Spleen (tissue), 11 donors: Measurements from ENCODE around the gene TMEFF1. TPM values are rescaled to one million over a fixed set of nuclear protein-coding genes. Genes with fewer than 3 reads are reported as not detected.
"Not testable (repeated sequence)": the region's sequence is repeated elsewhere in the genome, so short reads cannot be mapped to it uniquely, and the experiment has no call there.

Source experiments
- DNase-seq: peaks from one replicate; pipeline ENCODE4 v3.0.0-alpha.2; 2020
- H3K27ac ChIP-seq, 8 donors: fragments of 200-600 bp; sonication (generic) in 7 of 8; 1 replicate in 4 of 8; 2 replicates in 4 of 8; pipeline versions ENCODE4 v1.5.0 to v1.8.0; 2016 to 2021; ENCODE audit warnings: inconsistent platforms in 4 of 8, mild to moderate bottlenecking in 4 of 8, moderate library complexity in 1 of 8
- H3K27me3 ChIP-seq, 7 donors: fragments of 200-600 bp; sonication (generic) in 6 of 7; replicated peaks in 1 of 7; 1 replicate in 4 of 7; 2 replicates in 3 of 7; pipeline versions ENCODE4 v1.5.0 to v1.8.0; 2016 to 2021; ENCODE audit warnings: inconsistent platforms in 3 of 7, mild to moderate bottlenecking in 1 of 7
- H3K36me3 ChIP-seq, 6 donors: fragments of 200-600 bp; sonication (generic) in 5 of 6; 1 replicate in 4 of 6; 2 replicates in 2 of 6; pipeline versions ENCODE4 v1.5.0 to v1.8.0; 2016 to 2021; ENCODE audit warnings: inconsistent platforms in 2 of 6
- H3K4me1 ChIP-seq, 6 donors: fragments of 200-600 bp; sonication (generic) in 5 of 6; 1 replicate in 3 of 6; 2 replicates in 3 of 6; pipeline versions ENCODE4 v1.5.0 to v1.8.0; 2016 to 2021; ENCODE audit warnings: inconsistent platforms in 3 of 6
- H3K4me3 ChIP-seq, 8 donors: fragments of 200-600 bp; sonication (generic) in 7 of 8; 1 replicate in 4 of 8; 2 replicates in 4 of 8; pipeline versions ENCODE4 v1.5.0 to v1.8.0; 2016 to 2021; ENCODE audit warnings: inconsistent platforms in 4 of 8, mild to moderate bottlenecking in 4 of 8, moderate library complexity in 2 of 8
- H3K9me3 ChIP-seq, 8 donors: fragments of 200-600 bp; sonication (generic) in 7 of 8; 1 replicate in 4 of 8; 2 replicates in 4 of 8; pipeline versions ENCODE4 v1.5.0 to v1.8.0; 2016 to 2021; ENCODE audit warnings: inconsistent platforms in 4 of 8
- CTCF ChIP-seq, 11 experiments: fragments of 200-600 bp in 7 of 11; fragments of 450-650 bp in 4 of 11; sonication (generic) in 4 of 11; IDR thresholded peaks in 8 of 11; conservative IDR thresholded peaks in 3 of 11; 1 replicate in 7 of 11; 2 replicates in 4 of 11; pipeline versions ENCODE4 v1.4.0 to v1.8.0; 2016 to 2021; ENCODE audit warnings: antibody characterized with exemption in 11 of 11, inconsistent platforms in 4 of 11, mild to moderate bottlenecking in 1 of 11
- POLR2A ChIP-seq, 3 donors: fragments of 450-650 bp; IDR thresholded peaks; one replicate each; pipeline ENCODE4 v1.5.1; 2017; ENCODE audit warnings: antibody characterized with exemption in 3 of 3, mild to moderate bottlenecking in 1 of 3
- POLR2AphosphoS5 ChIP-seq, 3 donors: sonication (generic); formaldehyde crosslinking; IDR thresholded peaks; one replicate each; pipeline ENCODE4 v1.5.1; 2017; ENCODE audit warnings: antibody characterized with exemption in 3 of 3
- WGBS, 5 donors: extraction: QIAGEN DNeasy Blood & Tissue Kit in 3 of 5; methylation state at CpG; one replicate each; pipeline versions ENCODE4 v1.1.5 to v1.1.7; 2013 to 2018; 5-methylcytosine and 5-hydroxymethylcytosine counted together
- intact Hi-C: fragments of 100-400 bp; cut with DNase I; formaldehyde crosslinking; loops from one replicate; pipeline ENCODE4 v1.15.0; 2023; ENCODE audit warnings: low total_unique reads
- polyA plus RNA-seq, 3 donors: library from polyadenylated mRNA; stranded (reverse); fragments of 200-250 nt; gene quantifications; one replicate each; pipeline ENCODE4 v1.2.1, GENCODE V29; 2013
- total RNA-seq, 7 donors: library from RNA; depleted of rRNA in 3 of 7; stranded (reverse); fragments of >200 nt in 3 of 7; fragmentation: NEBNext Ultra II Directional in 4 of 7; extraction: Animal tissue kit (Norgen Biotek cat#: 25700) in 4 of 7; gene quantifications; one replicate each; pipeline versions ENCODE4 v1.1.0 to v1.2.1, GENCODE V29; 2016 to 2021
- donor health status: healthy with polysubstance abuse.
- donor health status: DM: no; HTN: no; CAD: no; lungs with moderate emphysema.
- donor health status: DM: no; HTN: no; CAD: no.
- donor health status: Bipolar disorder and iron deficiency.
- donor health status: healthy.
- donor health status: DM: no; HTN: no; CAD: no.
- donor health status: DM: yes; HTN: yes; CAD: no.

The TMEFF1 gene
- total and polyA plus RNA-seq, 10 donors: 0.03 to 0.13 (median 0.05) TPM; not detected in 7

DNA sequence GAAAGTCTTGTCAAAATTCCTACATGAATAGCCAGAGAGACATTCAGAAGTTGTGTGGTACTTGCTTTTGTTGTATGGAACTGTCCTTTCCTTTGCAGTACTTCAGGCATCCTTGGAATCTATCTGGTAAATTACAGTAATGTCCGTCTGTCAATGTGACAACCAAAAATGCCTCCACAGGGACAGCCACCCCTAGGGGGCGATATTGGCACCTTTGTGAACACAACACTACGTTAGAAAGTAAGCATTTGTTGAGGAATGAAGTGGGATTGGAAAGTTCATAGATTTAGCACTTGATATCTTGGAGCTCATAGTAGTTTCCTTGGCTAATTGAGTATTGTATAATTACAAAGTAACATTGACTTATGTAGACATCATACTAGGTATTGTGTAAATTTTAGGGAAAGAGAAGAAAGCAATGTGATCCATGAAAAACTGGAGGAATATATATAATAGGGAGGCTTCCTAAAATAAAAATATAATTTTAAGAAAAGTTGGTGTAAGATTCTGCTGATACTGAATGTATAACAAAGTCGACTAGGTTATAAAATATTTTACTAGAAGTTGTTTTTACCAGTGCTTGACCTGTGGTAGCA is 32.7 kb downstream of the TMEFF1 start:
- H3K4me3 ChIP-seq: no peak overlapping the region
- DNase-seq: peak; percentile 69
- 39 to 56% (median 53%) methylated on average over 4 of the region's 4 CpGs for WGBS, 5 donors
- H3K27ac ChIP-seq: no peak overlapping the region
- no peaks in the 10 kb centered on the region for H3K9me3 ChIP-seq
- intact Hi-C loops: no loop called here
- no peaks in the 10 kb centered on the region for H3K27me3 ChIP-seq
- TF ChIP-seq CTCF (IDR thresholded peaks at IDR 0.05 in 8 of 11, conservative IDR thresholded peaks at IDR 0.05 in 3 of 11) (peak in 7 of 11 experiments; percentile 29 to 58 (median 54)), POLR2A (IDR thresholded peaks at IDR 0.05) (no peak)
- H3K4me1 ChIP-seq: no peaks in the 10 kb centered on the region
- no peaks in the 10 kb centered on the region for H3K36me3 ChIP-seq

GRCh38 chr9:100507350-100507749 is 34.4 kb downstream of the TMEFF1 start:
- H3K27me3 ChIP-seq, H3K27ac ChIP-seq, DNase-seq, H3K4me1 ChIP-seq, intact Hi-C loops, H3K36me3 ChIP-seq, H3K9me3 ChIP-seq, H3K4me3 ChIP-seq: not testable (repeated sequence)

GRCh38 chr9:100511205-100511604 is 38.3 kb downstream of the TMEFF1 start:
- DNase-seq: no peak
- no peaks in the 10 kb centered on the region for H3K9me3 ChIP-seq
- intact Hi-C loops: no loop called here
- no peaks in the 10 kb centered on the region for H3K27me3 ChIP-seq
- H3K27ac ChIP-seq: no peak overlapping the region
- H3K4me1 ChIP-seq: no peaks in the 10 kb centered on the region
- WGBS, 5 donors: 93 to 100% (median 97%) methylated on average over 1 of the region's 1 CpG
- H3K36me3 ChIP-seq: no peaks in the 10 kb centered on the region
- no peak for TF ChIP-seq POLR2AphosphoS5 (IDR thresholded peaks at IDR 0.05)
- no peak for TF ChIP-seq CTCF (IDR thresholded peaks at IDR 0.05 in 8 of 11, conservative IDR thresholded peaks at IDR 0.05 in 3 of 11)
- no peak for TF ChIP-seq POLR2A (IDR thresholded peaks at IDR 0.05)
- H3K4me3 ChIP-seq: no peak overlapping the region

DNA sequence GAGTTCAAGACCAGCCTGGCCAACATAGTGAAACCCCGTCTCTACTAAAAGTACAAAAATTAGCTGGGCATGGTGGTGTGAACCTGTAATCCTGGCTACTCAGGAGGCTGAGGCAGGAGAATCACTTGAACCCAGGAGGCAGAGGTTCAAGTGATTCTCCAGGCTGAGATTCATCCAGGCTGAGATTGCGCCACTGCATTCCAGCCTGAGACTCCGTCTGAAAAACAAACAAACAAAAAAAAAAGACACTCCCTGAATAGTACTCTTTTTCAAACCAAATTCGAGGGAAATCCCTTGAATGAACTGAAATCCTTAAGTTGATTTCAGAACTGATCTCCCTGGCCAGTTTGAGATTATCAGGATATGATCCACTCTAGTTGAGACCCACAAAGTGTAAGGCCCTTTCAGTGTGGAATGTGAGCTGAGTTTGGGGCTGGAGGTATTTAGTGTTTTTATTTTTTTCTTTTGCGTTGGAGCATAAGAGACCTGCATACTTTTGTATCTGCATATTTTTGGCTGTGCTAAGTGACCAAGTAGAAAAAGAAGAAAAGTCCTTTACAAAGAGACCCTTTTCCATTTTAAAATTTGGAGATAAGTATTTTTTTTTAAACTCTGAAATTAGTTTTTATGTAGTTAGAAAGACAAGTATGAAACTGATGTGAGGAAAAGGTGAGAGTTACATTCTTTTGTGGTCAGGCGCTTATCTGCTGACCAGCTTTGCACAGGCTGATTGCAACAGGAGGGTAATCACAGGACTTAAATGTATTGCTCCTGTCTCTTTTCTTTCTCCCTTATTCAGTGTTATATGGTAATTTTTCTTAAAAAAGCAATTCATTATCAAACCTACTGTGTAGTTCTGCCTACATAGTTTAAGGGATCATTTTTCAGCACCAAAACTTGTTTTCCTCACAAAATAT is 42.9 kb downstream of the TMEFF1 start:
- no peak for DNase-seq
- Histone ChIP-seq H3K9me3 (no peaks in the 10 kb centered on the region), H3K4me3 (no peak overlapping the region), H3K27ac (no peak overlapping the region), H3K4me1 (no peaks in the 10 kb centered on the region), H3K27me3 (no peaks in the 10 kb centered on the region), H3K36me3 (no peaks in the 10 kb centered on the region)
- TF ChIP-seq CTCF (IDR thresholded peaks at IDR 0.05 in 8 of 11, conservative IDR thresholded peaks at IDR 0.05 in 3 of 11): no peak
- no peak for TF ChIP-seq POLR2AphosphoS5 (IDR thresholded peaks at IDR 0.05)
- TF ChIP-seq POLR2A (IDR thresholded peaks at IDR 0.05): no peak
- 85 to 86% (median 85%) methylated on average over 6 of the region's 6 CpGs for WGBS, 5 donors
- intact Hi-C loops: no loop called here
